B cell (primary cell): ENCODE results near the gene SPAG7.

ENCODE experiments used
- EZH2 ChIP-seq: IDR thresholded peaks from 2 replicates; pipeline ENCODE4 v1.6.1; 2012; ENCODE audit warnings: borderline replicate concordance, low read depth, mild to moderate bottlenecking, moderate library complexity, low read length; ENCODE audit not compliant: insufficient read depth, poor library complexity, severe bottlenecking
- TF ChIP-seq, protein P1 (sequence below): fragments of 200-600 bp; IDR thresholded peaks from one replicate; pipeline ENCODE4 v1.8.0; 2022; ENCODE audit warnings: antibody characterized with exemption, mild to moderate bottlenecking

DNA sequence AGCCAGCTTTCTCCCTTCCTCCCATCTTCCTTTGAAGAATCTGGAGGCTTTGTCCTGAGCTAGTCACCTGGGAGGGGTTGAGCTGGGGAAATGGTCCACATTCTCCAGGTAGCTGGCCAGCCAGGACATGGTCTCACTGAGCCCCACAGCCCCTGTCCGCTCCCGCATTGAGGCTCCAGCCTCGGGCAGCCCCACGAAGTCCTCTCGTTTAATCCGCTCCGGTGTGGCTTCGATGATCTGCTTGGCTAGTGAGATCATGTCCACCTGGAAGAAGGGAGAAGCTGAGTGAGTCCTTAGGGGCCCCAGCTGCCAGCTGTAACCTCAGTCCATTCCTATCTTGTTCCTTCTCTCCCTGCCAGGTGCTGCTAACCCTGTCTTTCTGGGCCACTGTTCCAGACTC, 2.7 kb upstream of the SPAG7 start:
- TF ChIP-seq, protein P1, sequence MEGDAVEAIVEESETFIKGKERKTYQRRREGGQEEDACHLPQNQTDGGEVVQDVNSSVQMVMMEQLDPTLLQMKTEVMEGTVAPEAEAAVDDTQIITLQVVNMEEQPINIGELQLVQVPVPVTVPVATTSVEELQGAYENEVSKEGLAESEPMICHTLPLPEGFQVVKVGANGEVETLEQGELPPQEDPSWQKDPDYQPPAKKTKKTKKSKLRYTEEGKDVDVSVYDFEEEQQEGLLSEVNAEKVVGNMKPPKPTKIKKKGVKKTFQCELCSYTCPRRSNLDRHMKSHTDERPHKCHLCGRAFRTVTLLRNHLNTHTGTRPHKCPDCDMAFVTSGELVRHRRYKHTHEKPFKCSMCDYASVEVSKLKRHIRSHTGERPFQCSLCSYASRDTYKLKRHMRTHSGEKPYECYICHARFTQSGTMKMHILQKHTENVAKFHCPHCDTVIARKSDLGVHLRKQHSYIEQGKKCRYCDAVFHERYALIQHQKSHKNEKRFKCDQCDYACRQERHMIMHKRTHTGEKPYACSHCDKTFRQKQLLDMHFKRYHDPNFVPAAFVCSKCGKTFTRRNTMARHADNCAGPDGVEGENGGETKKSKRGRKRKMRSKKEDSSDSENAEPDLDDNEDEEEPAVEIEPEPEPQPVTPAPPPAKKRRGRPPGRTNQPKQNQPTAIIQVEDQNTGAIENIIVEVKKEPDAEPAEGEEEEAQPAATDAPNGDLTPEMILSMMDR = no peak
- TF ChIP-seq EZH2 = no peak
